Measurements from ENCODE around the gene GOPC. TPM values are rescaled to one million over a fixed set of nuclear protein-coding genes. Genes with fewer than 3 reads are reported as not detected.

GOPC gene
- total RNA-seq, 4 donors from 2014 or later: 11.0 to 22.9 (median 16.7) TPM

GRCh38 chr6:117530467-117531242 is 71.7 kb downstream of the GOPC start:
- Histone ChIP-seq H3K4me1 (peaks cover 0 to 5% (median 0%) of the 10 kb centered on the region in 3 donors), H3K36me3 (peaks cover 0 to 12% (median 0%) of the 10 kb centered on the region in 3 donors), H3K27me3 (no peaks in the 10 kb centered on the region), H3K4me3 (no peak overlapping the region), H3K27ac (peak overlapping the region in 2 of 4 donors; percentile 37 to 50), H3K9me3 (no peaks in the 10 kb centered on the region)
- no peak for DNase-seq
- TF ChIP-seq POLR2A (IDR thresholded peaks at IDR 0.05) (no peak), CTCF (IDR thresholded peaks at IDR 0.05) (no peak)
- 79 to 94% methylated on average over 3 to 4 of the region's 4 CpGs for WGBS, 2 donors
- intact Hi-C loops (cut with DNase I): no loop called here

GRCh38 chr6:117525607-117526006 is 76.7 kb downstream of the GOPC start:
- no peak overlapping the region for H3K27ac ChIP-seq
- no peak overlapping the region for H3K4me3 ChIP-seq
- no peaks in the 10 kb centered on the region for H3K27me3 ChIP-seq
- intact Hi-C loops (cut with DNase I): no loop called here
- DNase-seq: no peak
- TF ChIP-seq CTCF (IDR thresholded peaks at IDR 0.05): no peak
- no peak for TF ChIP-seq POLR2A (IDR thresholded peaks at IDR 0.05)
- no peaks in the 10 kb centered on the region for H3K4me1 ChIP-seq
- no peaks in the 10 kb centered on the region for H3K36me3 ChIP-seq
- H3K9me3 ChIP-seq: no peaks in the 10 kb centered on the region
- WGBS, 2 donors: 82 to 91% methylated on average over 2 of the region's 2 CpGs

GRCh38 chr6:117521791-117522502 is 80.4 kb downstream of the GOPC start:
- H3K36me3 ChIP-seq: peaks cover 0 to 8% (median 0%) of the 10 kb centered on the region in 3 donors
- no peak for DNase-seq
- 83 to 87% methylated on average over 5 of the region's 5 CpGs for WGBS, 2 donors
- H3K4me1 ChIP-seq: no peaks in the 10 kb centered on the region
- intact Hi-C loops (cut with DNase I): no loop called here
- TF ChIP-seq POLR2A (IDR thresholded peaks at IDR 0.05) (no peak), CTCF (IDR thresholded peaks at IDR 0.05) (no peak)
- H3K9me3 ChIP-seq: no peaks in the 10 kb centered on the region
- H3K27ac ChIP-seq: no peak overlapping the region
- H3K27me3 ChIP-seq: no peaks in the 10 kb centered on the region
- H3K4me3 ChIP-seq: no peak overlapping the region

- Histone ChIP-seq H3K9me3 (no peaks in the 10 kb centered on the region), H3K27ac (no peak overlapping the region), H3K27me3 (no peaks in the 10 kb centered on the region), H3K36me3 (peaks cover 0 to 8% (median 0%) of the 10 kb centered on the region in 3 donors), H3K4me3 (no peak overlapping the region), H3K4me1 (no peaks in the 10 kb centered on the region)
- TF ChIP-seq CTCF (IDR thresholded peaks at IDR 0.05) (no peak), POLR2A (IDR thresholded peaks at IDR 0.05) (no peak)
- intact Hi-C loops (cut with DNase I): no loop called here
- no peak for DNase-seq
- 84 to 89% methylated on average over 4 of the region's 4 CpGs for WGBS, 2 donors
These were observed 81.5 kb downstream of the GOPC start for GRCh38 chr6:117520603-117521395.
